ENCODE data around the gene DPP9. TPM values are rescaled to one million over a fixed set of nuclear protein-coding genes. Genes with fewer than 3 reads are reported as not detected.
"Not testable (repeated sequence)": the region's sequence is repeated elsewhere in the genome, so short reads cannot be mapped to it uniquely, and the experiment has no call there.

DPP9 gene
- polyA plus RNA-seq, 4 donors, result 19.5 to 32.9 (median 26.1) TPM

DNA sequence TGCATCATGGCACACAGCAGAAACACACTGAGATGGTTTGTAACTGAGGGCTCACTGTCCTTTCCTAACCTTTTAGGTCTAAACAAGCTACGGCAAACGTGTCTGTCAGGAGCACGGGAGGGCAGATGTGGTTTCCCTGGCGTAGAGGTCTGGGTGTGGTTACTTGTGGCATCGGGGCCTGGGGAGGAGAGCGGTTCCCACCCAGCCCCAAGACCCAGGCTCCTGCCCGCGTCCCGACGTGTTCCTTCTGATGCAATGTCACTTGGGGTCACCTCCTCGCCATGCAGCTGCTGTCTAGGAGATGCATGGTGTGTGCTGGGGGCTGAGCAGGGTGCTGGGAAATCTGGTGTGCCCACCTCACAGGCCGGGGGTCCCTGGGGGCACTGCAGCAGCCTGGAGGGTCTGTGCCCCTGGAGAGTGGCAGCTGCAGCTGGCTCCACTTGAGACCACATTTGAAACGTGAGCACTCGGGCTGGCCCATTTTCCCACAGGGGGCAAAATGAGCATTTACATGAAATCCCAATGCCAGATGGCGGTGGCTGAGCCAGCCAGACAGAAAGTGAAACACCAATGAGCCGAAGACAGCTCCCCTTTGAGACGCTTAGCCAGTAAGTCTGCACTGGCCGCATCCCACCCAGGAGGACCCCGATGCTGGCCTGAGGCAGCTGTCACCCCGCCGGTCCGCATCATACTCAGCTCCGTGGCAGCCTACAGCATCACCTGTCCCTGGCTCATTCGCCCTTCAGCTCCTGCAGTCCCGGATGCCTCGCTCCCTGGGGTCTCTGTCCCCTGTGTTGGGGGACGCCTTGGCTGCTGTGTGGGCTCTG, 31.2 kb downstream of the DPP9 start:
- DNase-seq (ENCODE audit: low read depth in 4 of 4, low spot score in 2 of 4), result no peak

DNA sequence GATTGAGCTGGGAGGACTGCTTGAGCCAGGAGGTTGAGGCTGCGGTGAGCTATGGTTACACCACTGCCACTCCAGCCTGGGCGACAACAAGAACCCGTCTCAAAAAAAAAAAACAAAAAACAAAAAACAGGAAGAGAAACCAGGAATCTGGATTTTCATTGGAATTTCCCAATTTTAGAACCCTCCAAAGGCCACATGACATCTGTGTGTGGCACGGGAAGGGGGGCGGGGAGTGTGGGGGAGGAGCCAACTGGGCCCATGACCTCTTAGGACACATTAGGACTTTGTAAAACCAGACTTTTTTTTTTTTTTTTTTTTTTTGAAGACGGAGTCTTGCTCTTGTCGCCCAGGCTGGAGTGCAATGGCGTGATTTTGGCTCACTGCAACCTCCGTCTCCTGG, 32.3 kb downstream of the DPP9 start:
- no peak for DNase-seq (ENCODE audit: low read depth in 4 of 4, low spot score in 2 of 4)

DNA sequence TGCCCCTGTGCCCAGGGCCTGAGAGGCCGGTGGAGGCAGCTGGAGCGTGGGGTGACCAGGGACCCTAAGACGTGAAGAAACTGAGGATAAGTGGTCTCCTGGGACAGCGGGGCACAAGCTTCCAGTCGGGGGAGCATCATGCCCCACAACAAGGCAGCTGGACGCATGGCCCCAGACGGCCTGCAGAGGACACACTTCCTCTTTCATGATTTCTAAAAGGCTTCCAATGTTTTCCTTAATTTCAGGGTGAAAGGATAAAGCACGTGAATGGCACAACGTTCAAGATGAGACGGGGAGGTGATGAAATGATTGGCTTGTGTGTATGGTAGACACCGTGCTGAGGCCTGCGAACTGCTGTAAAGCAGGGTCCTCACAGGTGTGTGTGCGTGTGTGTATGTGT, 33.3 kb downstream of the DPP9 start:
- no peak for DNase-seq (ENCODE audit: low read depth in 4 of 4, low spot score in 2 of 4)

DNA sequence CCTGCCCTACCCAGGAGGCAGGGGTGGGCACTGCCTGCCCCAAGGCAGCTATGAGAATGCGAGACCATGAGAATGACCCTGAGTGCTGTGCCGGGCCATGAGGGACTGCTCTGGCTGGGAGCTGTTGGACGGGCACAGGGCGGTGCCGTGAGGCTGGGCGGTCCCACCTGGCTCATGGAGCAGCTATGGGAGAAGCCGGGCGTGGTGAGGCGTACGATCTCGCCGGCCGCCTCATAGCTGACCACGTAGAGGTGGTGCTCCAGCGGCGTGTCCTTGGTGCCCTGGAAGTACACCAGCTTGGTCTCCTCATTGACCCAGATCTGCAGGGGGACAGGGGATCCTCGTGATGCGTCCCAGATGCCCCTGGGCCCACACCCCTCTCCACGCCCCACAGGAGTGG, 34.2 kb downstream of the DPP9 start:
- no peak for DNase-seq (ENCODE audit: low read depth in 4 of 4, low spot score in 2 of 4)

DNA sequence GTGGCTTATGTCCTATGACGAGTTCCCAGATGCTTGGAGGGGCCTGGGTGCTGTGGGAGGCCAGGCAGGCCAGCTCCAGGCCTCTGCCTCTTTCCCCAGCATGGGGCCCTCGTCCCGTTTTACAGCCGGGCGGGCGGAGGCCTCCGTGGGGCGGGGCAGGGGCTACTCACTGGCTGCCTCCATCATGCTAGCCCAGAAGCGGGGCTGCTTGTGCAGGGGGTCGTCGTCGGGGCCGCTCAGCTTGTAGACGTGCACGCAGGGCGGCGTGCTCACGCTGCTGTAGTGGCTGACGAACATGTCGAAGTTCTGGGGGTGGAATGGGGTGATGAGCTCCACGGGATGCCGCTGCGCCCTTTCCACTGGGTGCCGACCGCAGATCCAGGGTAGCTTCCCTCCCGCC, 35.1 kb downstream of the DPP9 start:
- no peak for DNase-seq (ENCODE audit: low read depth in 4 of 4, low spot score in 2 of 4)

DNA sequence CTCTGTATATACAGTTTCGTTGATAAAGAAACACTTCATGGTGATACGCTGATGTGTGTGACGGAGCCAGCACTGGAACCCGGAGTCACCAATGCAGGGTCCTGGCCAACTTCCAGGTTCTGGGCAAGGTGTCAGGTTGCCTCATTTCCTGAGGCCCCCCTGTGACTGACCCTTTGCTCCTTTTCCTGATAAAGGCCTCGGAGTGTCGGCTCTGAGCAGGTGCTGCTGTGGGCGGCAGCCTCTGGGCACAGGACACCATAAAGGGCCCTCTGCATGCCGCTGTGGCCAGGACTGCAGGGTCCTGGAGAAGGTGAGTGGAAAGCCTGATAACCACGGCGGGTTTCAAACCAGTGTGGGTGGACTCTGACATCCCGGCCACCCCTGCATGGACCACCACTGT, 36.2 kb downstream of the DPP9 start:
- DNase-seq (ENCODE audit: low read depth in 4 of 4, low spot score in 2 of 4), result no peak

DNA sequence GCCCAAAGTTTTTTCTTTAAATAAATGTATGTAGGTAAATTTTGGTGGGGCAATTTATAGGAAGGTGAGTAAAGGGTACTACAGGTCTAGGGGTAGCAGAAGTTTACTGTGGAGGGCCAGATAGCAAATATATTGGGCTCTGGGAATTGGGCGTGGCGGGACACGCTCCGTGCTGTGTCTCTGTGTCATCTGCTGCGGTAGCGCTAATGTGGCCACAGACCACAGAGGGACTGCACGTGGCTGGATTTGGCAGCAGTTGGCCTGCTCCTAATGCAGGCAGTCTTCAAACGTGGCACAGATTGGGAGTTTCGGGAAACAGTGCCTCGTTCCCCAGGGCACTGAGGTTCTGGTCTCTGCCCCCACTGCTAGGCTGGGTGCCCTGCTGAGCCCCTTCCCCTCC, 36.9 kb downstream of the DPP9 start:
- no peak for DNase-seq (ENCODE audit: low read depth in 4 of 4, low spot score in 2 of 4)

DNA sequence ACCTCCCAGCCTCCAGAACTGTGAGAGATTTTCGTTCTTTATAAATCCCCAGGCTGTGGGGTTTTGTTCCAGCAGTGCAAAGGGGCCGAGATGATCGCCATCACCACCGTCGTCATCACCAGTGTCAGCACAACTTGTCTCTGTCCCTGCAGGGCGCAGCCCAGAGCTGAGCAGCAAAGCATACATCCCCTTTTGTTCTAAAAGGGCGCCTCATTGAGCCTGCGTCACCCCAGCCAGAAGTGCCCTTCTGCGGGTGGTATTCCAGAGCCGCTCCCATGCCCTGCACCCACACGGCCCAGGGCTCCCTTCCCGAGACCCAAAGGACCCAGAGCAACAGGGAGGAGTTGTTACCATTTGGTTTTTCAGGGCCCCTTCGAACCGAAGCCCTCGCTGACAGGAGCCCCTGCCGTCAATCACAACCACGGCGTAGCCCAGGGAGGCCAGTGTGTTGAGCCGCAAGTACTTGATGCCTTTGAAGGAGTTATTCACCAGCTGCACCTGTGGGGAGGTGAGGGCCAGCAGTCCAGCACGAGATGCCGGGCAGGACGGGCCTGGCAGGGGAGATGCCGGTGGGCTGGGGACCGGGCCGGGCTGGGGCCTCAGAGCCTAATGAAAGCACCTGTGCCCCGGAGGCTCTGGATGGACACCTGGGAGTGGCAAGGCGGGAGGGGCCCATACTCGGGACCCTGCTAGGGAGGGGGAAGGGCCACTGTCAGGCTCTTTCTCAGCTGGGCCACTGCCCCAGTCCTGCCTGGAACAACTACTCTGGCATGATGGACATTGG, 39.1 kb downstream of the DPP9 start:
- DNase-seq (ENCODE audit: low read depth in 4 of 4, low spot score in 2 of 4), result no peak

DNA sequence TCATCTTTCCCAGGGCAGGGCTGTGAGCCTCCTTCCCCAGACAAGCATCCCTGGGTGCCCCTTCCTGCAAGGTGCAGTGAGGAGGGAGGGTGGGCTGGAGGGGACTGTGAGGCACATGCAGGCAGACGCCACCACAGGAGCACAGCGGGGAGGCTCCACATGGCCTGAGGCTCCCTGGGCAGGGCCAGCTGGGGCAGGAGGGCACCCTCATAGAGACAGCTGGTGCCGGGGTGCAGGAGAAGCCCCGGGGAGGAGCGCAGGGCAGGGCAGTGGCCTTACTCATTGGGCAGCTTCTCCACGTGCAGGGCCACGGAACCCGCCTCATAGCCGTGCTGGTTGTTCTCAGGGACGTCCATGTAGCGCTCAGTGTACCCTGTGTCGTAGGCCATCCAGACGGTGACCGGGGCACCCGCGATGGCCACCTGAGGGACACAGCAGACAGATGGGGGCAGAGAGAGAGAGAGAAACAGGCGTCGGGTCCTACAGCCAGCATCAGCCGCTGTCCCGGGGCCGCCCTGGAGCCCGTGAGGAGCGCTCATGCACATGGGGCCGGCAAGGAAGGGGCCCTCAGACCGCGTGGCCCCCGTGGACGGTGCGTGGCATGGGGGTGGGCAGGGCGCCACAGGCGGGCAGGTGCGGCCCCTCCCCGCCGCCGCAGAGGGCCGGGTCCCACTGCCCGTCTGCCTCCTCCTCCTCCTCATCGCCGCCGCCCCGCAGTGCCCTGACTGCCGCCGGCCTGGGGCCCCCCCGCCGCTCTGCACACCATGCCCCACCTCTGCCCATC, 41.0 kb downstream of the DPP9 start:
- DNase-seq (ENCODE audit: low read depth in 4 of 4, low spot score in 2 of 4), result no peak

DNA sequence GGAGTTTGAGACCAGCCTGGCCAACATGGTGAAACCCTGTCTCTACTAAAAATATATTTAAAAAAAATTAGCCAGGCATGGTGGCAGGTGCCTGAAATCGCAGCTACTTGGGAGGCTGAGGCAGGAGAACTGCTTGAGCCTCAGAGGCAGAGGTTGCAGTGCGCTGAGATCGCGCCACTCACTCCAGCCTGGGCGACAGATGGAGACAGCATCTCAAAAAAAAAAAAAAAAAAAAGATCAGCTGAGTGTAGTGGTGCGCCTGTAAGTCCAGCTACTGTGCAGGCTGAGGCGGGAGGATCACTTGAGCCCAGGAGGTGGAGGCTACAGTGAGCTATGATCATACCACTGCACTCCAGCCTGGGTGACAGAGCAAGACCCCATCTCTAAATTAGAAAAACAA, 43.6 kb downstream of the DPP9 start:
- DNase-seq (ENCODE audit: low read depth in 4 of 4, low spot score in 2 of 4), result not testable (repeated sequence)

DNA sequence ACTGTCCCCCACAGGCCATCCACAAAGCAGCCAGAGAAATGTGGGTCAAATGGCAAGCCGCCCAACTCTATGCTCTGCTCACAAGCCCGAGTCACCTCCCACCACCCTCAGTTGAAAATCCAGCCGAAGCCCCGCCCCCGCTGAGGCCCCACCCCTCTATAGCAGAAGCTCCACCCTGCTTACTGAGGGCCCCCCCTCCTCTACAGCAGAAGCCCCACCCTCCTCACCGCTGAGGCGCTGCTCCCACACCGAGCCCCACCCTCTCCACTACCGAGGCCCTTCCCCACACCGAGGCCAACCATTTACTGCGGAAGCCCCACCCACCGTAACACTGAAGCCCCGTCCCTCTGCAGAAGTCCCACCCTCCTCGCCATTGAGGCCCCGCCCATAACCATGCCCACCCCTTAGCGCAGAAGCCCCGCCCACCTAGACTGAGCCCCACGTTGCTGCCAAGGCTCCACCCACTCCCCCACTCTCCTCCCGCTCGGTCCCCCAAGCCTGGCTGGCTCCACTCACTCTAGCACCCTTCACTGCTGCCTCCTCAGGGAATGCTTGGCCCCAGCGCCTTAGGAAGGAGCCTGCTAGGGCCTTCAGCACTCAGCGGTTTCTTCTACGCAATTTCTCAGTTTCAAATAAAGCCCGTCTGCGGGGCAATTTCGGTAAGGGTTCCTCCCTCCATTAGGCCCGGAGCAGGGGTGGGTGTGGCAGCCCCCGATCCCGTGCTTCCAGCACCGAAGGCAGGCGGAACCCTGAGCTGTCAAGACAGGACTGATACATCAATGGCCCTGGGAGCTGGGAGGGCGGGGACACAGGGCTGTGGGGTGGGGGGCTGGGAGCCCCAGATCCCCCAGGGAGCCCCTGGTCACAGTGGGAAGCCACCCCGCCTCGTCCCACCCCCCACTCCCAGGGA, 44.5 kb downstream of the DPP9 start:
- DNase-seq (ENCODE audit: low read depth in 4 of 4, low spot score in 2 of 4), result no peak

DNA sequence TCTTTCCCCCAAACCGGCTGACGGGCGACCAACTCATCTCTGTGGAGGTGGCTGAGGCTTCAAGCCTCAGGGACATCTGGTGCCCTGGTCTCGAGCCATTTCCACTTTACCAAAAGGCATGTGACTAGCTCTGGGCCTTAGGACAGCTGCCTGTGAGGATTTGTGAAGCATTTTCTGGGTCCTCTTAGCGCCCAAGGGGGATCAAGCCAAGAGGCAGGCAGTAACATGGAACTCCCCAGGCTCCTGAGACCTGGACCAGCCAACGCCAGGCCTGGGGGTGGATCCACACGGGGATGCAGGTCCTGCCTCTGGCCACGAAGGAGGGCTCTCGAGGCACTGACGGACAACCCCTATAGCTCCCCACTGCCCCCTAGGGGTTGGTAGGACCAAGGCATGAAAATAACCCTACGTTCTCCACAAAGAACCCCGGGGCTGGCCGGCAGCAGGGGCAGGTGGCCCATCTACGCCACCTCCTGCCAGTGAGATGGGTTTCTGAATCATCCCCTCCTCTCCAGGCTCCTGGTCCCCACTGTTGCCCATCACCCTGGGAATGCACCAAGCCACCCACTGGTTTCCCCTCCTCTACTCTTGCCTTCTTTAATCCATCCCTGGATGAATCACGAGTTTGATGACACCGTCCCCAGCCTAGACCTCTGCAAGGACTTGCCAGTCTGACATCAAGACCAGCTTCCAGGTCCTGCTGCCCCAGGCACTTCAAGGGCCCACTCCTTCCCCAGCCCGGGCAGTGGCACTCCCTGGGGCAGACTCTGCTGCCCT, 46.5 kb downstream of the DPP9 start:
- no peak for DNase-seq (ENCODE audit: low read depth in 4 of 4, low spot score in 2 of 4)

DNA sequence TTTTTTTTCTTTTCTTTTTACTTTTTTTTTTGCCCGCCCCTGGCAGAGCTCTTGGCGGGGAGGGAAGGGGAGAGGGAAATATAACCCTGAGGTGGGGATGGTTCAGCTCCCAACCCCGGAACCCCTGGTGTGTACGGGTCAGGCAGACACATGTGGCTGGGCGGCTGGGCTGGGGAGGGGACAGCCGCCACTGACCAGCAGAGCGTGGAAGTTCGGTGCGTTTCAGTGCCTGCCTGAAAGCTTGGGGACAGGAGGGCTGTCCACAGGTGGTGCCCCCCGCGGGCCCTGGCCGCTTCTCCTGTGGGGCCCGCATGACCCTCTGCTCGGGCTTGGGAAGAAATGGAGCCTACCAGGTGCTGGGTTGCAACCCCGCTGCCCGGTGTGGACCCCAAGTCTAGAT, 48.3 kb downstream of the DPP9 start:
- DNase-seq (ENCODE audit: low read depth in 4 of 4, low spot score in 2 of 4), result no peak

DNA sequence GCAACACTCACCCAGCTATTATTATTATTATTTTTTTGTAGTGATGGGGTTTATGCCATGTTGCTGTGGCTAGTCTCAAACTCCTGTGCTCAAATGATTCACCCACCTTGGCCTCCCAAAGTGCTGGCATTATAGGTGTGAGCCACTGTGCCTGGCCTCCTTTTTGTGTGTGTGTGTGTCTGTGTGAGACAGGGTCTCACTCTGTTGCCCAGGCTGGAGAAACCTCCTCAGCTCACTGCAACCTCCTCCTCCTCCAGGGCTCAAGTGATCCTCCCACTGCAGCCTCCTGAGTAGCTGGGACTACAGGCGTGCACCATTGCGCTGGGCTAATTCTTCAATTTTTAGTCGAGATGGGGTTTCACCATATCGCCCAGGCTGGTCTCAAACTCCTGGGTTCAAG, 49.9 kb downstream of the DPP9 start:
- no peak for DNase-seq (ENCODE audit: low read depth in 4 of 4, low spot score in 2 of 4)

DNA sequence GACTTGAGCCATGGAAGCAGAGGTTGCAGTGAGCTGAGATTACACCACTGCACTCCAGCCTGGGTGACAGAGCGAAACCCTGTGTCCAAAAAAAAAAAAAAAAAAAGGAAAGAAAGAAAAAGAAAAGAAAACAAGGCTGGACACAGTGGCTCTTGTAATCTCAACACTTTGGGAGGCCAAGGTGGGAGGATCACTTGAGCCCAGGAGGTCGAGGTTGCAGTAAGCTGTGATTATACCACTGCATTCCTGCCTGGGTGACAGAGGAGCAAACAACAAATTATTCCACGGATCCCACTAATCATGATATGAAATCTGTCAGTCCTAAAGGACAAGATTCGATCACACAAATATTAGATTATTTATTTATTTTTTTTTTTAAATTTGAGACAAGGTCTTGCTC, 50.4 kb downstream of the DPP9 start:
- DNase-seq (ENCODE audit: low read depth in 4 of 4, low spot score in 2 of 4), result no peak

DNA sequence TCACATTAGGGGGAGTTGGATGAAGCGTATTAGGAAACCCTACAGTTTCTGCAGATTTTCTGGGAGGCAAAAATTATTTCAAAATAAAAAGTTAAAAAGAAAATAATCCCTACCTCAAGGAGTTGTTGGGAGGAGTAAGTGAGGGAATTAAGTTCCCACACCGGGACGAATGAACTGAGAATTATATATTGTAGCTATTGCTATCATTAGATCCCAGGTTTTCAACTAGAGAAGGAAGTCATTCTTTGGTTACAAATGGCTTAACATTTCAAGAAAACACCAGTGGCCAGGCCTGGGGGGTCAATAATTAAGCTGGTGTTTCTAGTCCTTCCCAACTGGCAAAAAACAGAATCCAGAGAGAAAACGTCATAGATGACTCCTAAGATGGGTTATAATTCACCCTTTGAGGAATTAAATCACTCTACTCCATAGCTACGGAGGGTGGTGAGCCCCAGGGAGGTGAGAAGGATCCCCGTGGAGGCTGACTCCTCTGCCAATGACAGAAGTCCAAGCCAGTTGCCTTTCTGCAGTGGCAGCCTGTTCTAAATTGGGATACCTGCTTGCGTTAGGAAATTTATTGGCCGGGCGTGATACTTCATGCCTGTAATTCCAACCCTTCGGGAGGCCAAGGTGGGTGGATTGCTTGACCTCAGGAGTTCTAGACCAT, 52.3 kb downstream of the DPP9 start:
- no peak for DNase-seq (ENCODE audit: low read depth in 4 of 4, low spot score in 2 of 4)

DNA sequence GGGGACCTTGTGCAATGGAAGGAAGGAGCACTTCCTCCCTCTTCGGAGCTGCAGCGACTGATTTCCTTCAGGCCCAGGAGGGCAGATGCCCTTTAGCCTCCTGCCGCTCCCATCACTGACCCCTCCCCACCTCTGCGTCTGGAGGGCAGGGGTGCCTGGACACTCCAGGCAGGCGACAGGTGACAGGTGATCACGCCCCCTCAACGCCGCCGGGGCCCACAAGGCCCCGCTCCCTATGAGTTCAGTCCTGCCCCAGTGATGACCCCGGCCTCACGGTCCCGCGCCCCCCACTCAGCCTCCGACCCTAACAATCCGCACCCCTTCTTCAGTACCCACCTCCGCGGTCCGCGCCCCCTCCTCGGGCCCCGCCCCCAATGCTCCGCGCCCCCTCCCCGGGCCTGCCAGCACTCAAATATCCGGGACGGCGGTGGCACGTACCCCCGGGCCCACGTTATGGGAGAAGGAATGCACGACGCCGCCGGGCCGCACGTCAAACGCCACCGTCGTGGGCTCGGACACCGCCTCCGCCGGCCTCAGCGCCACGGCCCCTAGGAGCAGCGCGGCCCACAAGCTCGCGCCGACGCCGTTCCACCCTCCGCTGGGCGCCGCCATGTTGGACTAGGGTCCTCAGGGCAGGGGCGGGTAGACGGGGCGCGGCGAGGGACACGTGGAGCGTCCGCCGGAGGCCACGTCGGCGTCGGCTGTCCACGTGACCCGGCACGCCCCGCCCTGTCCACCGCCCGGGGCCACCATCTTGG, 53.7 kb downstream of the DPP9 start, which contains the start of gene MYDGF:
Gene MYDGF (minus strand): TSS at position 620 of the 758 bp plus-strand sequence. CDS start 8 bp downstream, at position 612.
- peak; percentile 41 to 75 (median 56) for DNase-seq (ENCODE audit: low read depth in 4 of 4, low spot score in 2 of 4)

DNA sequence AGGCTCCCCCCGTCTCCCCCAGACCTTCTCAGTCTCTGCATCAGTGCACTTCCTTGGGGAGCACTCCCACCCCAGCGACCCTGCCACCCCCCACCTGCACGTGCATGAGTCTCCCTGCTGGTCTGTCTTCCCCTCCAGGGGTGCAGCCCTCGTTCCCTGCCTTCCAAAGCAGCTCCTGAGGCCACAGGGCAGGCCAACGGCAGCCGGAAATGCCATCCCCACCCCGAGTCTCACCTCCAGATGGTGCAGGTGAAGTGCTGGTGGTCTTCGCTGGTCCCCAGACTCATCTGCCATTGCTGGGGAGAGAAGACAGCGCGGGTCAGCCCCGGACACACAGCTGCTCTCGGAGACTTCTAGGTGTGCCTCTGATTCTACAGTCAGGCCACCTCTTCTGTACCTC, 59.0 kb downstream of the DPP9 start:
- DNase-seq (ENCODE audit: low read depth in 4 of 4, low spot score in 2 of 4), result no peak
